ENCODE measurements around the gene KRTAP10-12. TPM values are rescaled to one million over a fixed set of nuclear protein-coding genes. Genes with fewer than 3 reads are reported as not detected.

Gene KRTAP10-12
- total RNA-seq, 6 donors from 2014 or later, result not detected

DNA sequence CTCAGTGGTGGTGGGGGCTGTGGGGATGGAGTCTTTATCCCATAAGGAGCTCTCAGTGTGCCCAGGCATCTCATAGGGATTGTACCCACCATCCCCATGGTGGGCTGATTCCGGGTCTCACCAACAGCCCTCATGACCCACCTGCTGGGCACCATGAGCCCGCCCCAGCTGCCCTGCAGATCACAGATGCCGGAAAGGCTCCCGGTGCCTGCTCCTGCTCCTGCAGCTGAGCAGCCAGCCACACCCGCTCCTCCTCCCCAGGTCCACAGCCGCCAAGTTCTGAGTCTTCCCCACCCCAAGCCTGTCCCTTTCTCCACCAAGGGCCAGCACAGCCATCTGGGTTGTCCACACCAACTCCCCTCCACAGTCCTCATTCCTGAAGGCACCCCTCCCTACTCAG is 29.9 kb downstream of the KRTAP10-12 start:
- peaks cover 0 to 8% (median 0%) of the 10 kb centered on the region in 4 donors for H3K4me1 ChIP-seq
- ATAC-seq (ENCODE audit: low FRiP score in 2 of 2) (no peak), DNase-seq (no peak)
- 82 to 88% methylated on average over 2 to 6 of the region's 6 CpGs for WGBS, 2 donors
- TF ChIP-seq POLR2AphosphoS5 (IDR thresholded peaks at IDR 0.05) (no peak), POLR2A (IDR thresholded peaks at IDR 0.05) (no peak), CTCF (IDR thresholded peaks at IDR 0.05) (no peak), EP300 (IDR thresholded peaks at IDR 0.05) (no peak)
- H3K4me3 ChIP-seq, result no peak overlapping the region
- H3K9me3 ChIP-seq, result no peaks in the 10 kb centered on the region
- no peak overlapping the region for H3K27ac ChIP-seq
- H3K36me3 ChIP-seq, result no peaks in the 10 kb centered on the region
- peaks cover 0 to 14% (median 10%) of the 10 kb centered on the region in 4 donors for H3K27me3 ChIP-seq

- 93 to 95% methylated on average over 7 to 8 of the region's 8 CpGs for WGBS, 2 donors
- Histone ChIP-seq H3K27ac (no peak overlapping the region), H3K9me3 (no peaks in the 10 kb centered on the region), H3K27me3 (peaks cover 0 to 14% (median 10%) of the 10 kb centered on the region in 4 donors), H3K36me3 (no peaks in the 10 kb centered on the region), H3K4me3 (no peak overlapping the region), H3K4me1 (peaks cover 0 to 8% (median 0%) of the 10 kb centered on the region in 4 donors)
- no peak for ATAC-seq (ENCODE audit: low FRiP score in 2 of 2)
- no peak for TF ChIP-seq POLR2AphosphoS5 (IDR thresholded peaks at IDR 0.05)
- DNase-seq, result peak in 1 of 2 donors; percentile 33
Observed at GRCh38 chr21:44727321-44727720, 30.3 kb downstream of the KRTAP10-12 start.

DNA sequence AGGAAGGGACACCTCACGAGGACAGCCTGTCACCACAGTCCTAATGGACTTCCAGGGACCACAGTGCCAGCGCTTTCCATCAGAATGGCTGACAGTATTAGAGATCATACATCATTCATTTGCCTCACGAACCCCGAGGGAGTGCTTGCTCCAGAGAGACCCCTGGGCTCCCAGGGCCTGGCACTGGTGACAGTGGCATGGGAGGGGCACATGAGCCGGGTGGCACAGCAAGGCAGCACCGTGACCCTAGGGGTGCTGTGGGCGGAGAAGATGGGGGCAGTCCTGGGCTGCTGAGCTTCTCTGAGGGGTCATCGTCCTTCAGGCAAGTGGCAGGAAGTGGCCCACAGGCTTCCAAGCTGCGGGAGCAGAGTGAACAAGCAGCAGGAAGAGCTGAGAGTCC is 30.8 kb downstream of the KRTAP10-12 start:
- no peak for ATAC-seq (ENCODE audit: low FRiP score in 2 of 2)
- H3K27ac ChIP-seq, result no peak overlapping the region
- 67 to 74% methylated on average over 4 to 9 of the region's 9 CpGs for WGBS, 2 donors

DNA sequence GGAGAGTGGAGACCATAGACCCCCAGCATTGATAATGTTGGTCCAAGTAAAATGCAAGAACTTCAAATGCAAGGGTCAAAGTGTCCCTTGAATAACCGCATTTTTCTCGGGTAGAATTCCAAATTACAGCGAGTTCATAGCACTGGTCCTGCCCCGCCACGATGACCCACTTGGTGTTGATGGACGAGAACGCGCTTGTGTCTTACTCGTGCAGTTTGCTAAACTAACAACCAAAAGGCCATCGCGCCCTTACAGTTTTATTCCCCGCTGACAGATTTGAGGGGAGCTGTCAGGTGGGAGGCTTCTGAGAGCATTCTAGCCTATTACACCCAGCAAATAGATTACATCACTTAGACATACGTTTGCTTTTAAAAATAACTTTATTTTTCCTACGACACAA is 31.7 kb downstream of the KRTAP10-12 start:
- no peak for TF ChIP-seq CTCF (IDR thresholded peaks at IDR 0.05)
- TF ChIP-seq POLR2A (IDR thresholded peaks at IDR 0.05), result no peak
- TF ChIP-seq EP300 (IDR thresholded peaks at IDR 0.05), result no peak
- TF ChIP-seq POLR2AphosphoS5 (IDR thresholded peaks at IDR 0.05), result no peak
- no peaks in the 10 kb centered on the region for H3K4me1 ChIP-seq
- no peaks in the 10 kb centered on the region for H3K36me3 ChIP-seq
- H3K4me3 ChIP-seq, result no peak overlapping the region
- H3K27me3 ChIP-seq, result peaks cover 0 to 9% (median 2%) of the 10 kb centered on the region in 4 donors
- WGBS, 2 donors, result 80 to 87% methylated on average over 14 of the region's 14 CpGs
- ATAC-seq (ENCODE audit: low FRiP score in 2 of 2) (no peak), DNase-seq (no peak)
- no peaks in the 10 kb centered on the region for H3K9me3 ChIP-seq
- no peak overlapping the region for H3K27ac ChIP-seq

More for the DNA sequence above, 30.8 kb downstream of the KRTAP10-12 start:
- no peak overlapping the region for H3K4me3 ChIP-seq
- TF ChIP-seq EP300 (IDR thresholded peaks at IDR 0.05) (no peak), POLR2AphosphoS5 (IDR thresholded peaks at IDR 0.05) (no peak), CTCF (IDR thresholded peaks at IDR 0.05) (no peak), POLR2A (IDR thresholded peaks at IDR 0.05) (no peak)
- H3K9me3 ChIP-seq, result no peaks in the 10 kb centered on the region
- peaks cover 0 to 8% (median 0%) of the 10 kb centered on the region in 4 donors for H3K4me1 ChIP-seq
- peaks cover 0 to 14% (median 10%) of the 10 kb centered on the region in 4 donors for H3K27me3 ChIP-seq
- no peak for DNase-seq
- no peaks in the 10 kb centered on the region for H3K36me3 ChIP-seq

DNA sequence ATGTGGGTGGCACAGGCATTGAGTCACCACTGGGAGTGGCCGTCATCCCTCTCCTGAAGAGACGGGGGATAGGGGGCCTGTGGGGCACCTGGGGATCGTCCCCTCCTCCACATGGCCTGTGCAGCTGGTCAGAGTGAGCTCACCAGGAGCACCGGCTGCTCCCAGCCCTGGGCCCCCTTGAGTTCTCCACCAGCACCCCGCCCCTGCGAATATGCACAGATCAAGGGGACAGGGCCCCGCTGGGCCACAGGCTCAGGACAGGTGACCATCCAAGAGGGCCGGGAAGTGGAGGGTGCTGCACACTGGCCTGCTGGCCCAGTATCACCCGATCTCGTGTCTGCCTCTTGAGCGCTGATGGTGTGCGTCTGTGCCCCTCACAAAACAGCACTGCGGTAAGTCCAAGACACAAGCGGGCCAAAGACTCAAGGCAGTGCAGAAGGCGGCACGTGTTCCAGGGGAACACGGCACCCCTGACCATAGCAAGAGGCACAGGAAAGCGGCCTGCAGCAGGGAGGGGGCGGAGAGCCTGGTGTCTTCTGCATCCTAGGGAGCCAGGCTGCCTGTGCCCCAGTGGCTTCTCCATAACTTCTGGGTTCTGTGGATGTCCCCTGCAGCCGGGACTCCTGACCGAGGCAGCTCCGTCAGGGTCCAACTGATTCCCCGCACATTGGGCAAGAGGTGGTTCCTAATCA is 32.5 kb downstream of the KRTAP10-12 start:
- no peak for ATAC-seq (ENCODE audit: low FRiP score in 2 of 2)
- 88 to 92% methylated on average over 16 to 21 of the region's 23 CpGs for WGBS, 2 donors
- Histone ChIP-seq H3K9me3 (no peaks in the 10 kb centered on the region), H3K27me3 (peaks cover 0 to 2% (median 0%) of the 10 kb centered on the region in 4 donors), H3K27ac (no peak overlapping the region), H3K4me1 (no peaks in the 10 kb centered on the region), H3K4me3 (no peak overlapping the region), H3K36me3 (no peaks in the 10 kb centered on the region)
- peak in 1 of 2 donors; percentile 69 for DNase-seq
- no peak for TF ChIP-seq POLR2AphosphoS5 (IDR thresholded peaks at IDR 0.05)
- no peak for TF ChIP-seq POLR2A (IDR thresholded peaks at IDR 0.05)
- no peak for TF ChIP-seq CTCF (IDR thresholded peaks at IDR 0.05)
- TF ChIP-seq EP300 (IDR thresholded peaks at IDR 0.05), result no peak

Measured in upper lobe of left lung (tissue), 6 donors.